Mesenchymal stem cell (in vitro differentiated cells and primary cell): Measurements from ENCODE around the gene AGER.
"Not testable (repeated sequence)": the region's sequence is repeated elsewhere in the genome, so short reads cannot be mapped to it uniquely, and the experiment has no call there.

Experiments
- DNase-seq: peaks from one replicate; pipeline ENCODE4 v3.0.0-alpha.2; 2013
- H2AFZ ChIP-seq: one replicate; pipeline ENCODE4 v1.6.1; 2013; ENCODE audit warnings: low read depth, mild to moderate bottlenecking, control low read depth, inconsistent platforms, low read length, moderate library complexity
- H2AK5ac ChIP-seq: 2 replicates; pipeline ENCODE4 v1.6.1; 2013; ENCODE audit warnings: low read length, moderate library complexity, mild to moderate bottlenecking, inconsistent platforms; ENCODE audit not compliant: severe bottlenecking
- H2BK120ac ChIP-seq: one replicate; pipeline ENCODE4 v1.6.1; 2013; ENCODE audit warnings: low read depth, mild to moderate bottlenecking, inconsistent platforms, low read length, moderate library complexity
- H2BK12ac ChIP-seq, 2 experiments: one replicate each; pipeline ENCODE4 v1.6.1; 2013; ENCODE audit warnings: inconsistent platforms in 2 of 2, low read length in 2 of 2, mild to moderate bottlenecking in 2 of 2, moderate library complexity in 2 of 2, control low read depth in 1 of 2
- H2BK15ac ChIP-seq: one replicate; pipeline ENCODE4 v1.6.1; 2013; ENCODE audit warnings: mild to moderate bottlenecking, low read depth, inconsistent platforms; ENCODE audit not compliant: poor library complexity, severe bottlenecking
- H2BK5ac ChIP-seq: 2 replicates; pipeline ENCODE4 v1.6.1; 2013; ENCODE audit warnings: low read depth, mild to moderate bottlenecking, low read length, control low read depth, inconsistent platforms; ENCODE audit not compliant: poor library complexity, severe bottlenecking
- H3K14ac ChIP-seq, 2 experiments: one replicate each; pipeline ENCODE4 v1.6.1; 2013; ENCODE audit warnings: inconsistent platforms in 2 of 2, low read length in 2 of 2, control low read depth in 1 of 2, mild to moderate bottlenecking in 1 of 2, moderate library complexity in 1 of 2
- H3K18ac ChIP-seq, 2 experiments: one replicate each; pipeline ENCODE4 v1.6.1; 2013; ENCODE audit warnings: inconsistent platforms in 2 of 2, low read length in 2 of 2, control low read depth in 1 of 2, low read depth in 1 of 2, mild to moderate bottlenecking in 1 of 2
- H3K23ac ChIP-seq, 2 experiments: one replicate each; pipeline ENCODE4 v1.6.1; 2013; ENCODE audit warnings: inconsistent platforms in 2 of 2, low read length in 2 of 2, mild to moderate bottlenecking in 2 of 2, moderate library complexity in 2 of 2, control low read depth in 1 of 2
- H3K27ac ChIP-seq: 2 replicates; pipeline ENCODE4 v1.5.1; 2013; ENCODE audit warnings: mild to moderate bottlenecking, moderate library complexity, low read length, control low read depth, inconsistent platforms; ENCODE audit not compliant: poor library complexity, severe bottlenecking
- H3K27me3 ChIP-seq, 2 experiments: 2 replicates each; pipeline versions ENCODE4 v1.6.1 to v1.7.0; 2013; ENCODE audit warnings: low read length in 2 of 2, mild to moderate bottlenecking in 2 of 2, moderate library complexity in 2 of 2, control low read depth in 1 of 2, inconsistent platforms in 1 of 2; ENCODE audit not compliant: control insufficient read depth in 1 of 2, insufficient read depth in 1 of 2
- H3K36me3 ChIP-seq, 2 experiments: 2 replicates each; pipeline versions ENCODE4 v1.6.1 to v1.7.0; 2013; ENCODE audit warnings: low read length in 2 of 2, control low read depth in 1 of 2, inconsistent platforms in 1 of 2, low read depth in 1 of 2, mild to moderate bottlenecking in 1 of 2; ENCODE audit not compliant: insufficient read depth in 2 of 2, control insufficient read depth in 1 of 2
- H3K4ac ChIP-seq, 2 experiments: one replicate each; pipeline ENCODE4 v1.6.1; 2013; ENCODE audit warnings: inconsistent platforms in 2 of 2, low read length in 2 of 2, mild to moderate bottlenecking in 2 of 2, moderate library complexity in 2 of 2, control low read depth in 1 of 2, low read depth in 1 of 2
- H3K4me1 ChIP-seq: 2 replicates; pipeline ENCODE4 v1.6.1; 2013; ENCODE audit warnings: low read depth, low read length, control low read depth; ENCODE audit not compliant: control insufficient read depth, insufficient read depth
- H3K4me2 ChIP-seq: 2 replicates; pipeline ENCODE4 v1.6.1; 2013; ENCODE audit warnings: low read length, mild to moderate bottlenecking, inconsistent platforms; ENCODE audit not compliant: poor library complexity, severe bottlenecking
- H3K4me3 ChIP-seq, 2 experiments: 2 replicates each; pipeline versions ENCODE4 v1.5.1 to v1.7.0; 2013; ENCODE audit warnings: low read length in 2 of 2, mild to moderate bottlenecking in 2 of 2, control low read depth in 1 of 2, low read depth in 1 of 2; ENCODE audit not compliant: insufficient read depth in 1 of 2
- H3K79me1 ChIP-seq: replicated peaks from 2 replicates; pipeline ENCODE4 v1.6.1; 2013; ENCODE audit warnings: mild to moderate bottlenecking, control low read depth, low read length, inconsistent platforms; ENCODE audit not compliant: poor library complexity, severe bottlenecking
- H3K9ac ChIP-seq: 2 replicates; pipeline ENCODE4 v1.7.0; 2013; ENCODE audit warnings: mild to moderate bottlenecking, low read length, moderate library complexity
- H3K9me3 ChIP-seq: 2 replicates; pipeline ENCODE4 v1.7.0; 2013; ENCODE audit warnings: mild to moderate bottlenecking, low read length; ENCODE audit not compliant: control insufficient read depth
- H4K8ac ChIP-seq: one replicate; pipeline ENCODE4 v1.6.1; 2013; ENCODE audit warnings: inconsistent platforms, mild to moderate bottlenecking, low read length, moderate library complexity
- H4K91ac ChIP-seq: one replicate; pipeline ENCODE4 v1.6.1; 2013; ENCODE audit warnings: mild to moderate bottlenecking, low read length, inconsistent platforms
- WGBS: methylation state at CpG from one replicate; pipeline ENCODE4 v1.1.7; 2013; ENCODE audit warnings: mixed read lengths; 5-methylcytosine and 5-hydroxymethylcytosine counted together

The AGER gene

DNA sequence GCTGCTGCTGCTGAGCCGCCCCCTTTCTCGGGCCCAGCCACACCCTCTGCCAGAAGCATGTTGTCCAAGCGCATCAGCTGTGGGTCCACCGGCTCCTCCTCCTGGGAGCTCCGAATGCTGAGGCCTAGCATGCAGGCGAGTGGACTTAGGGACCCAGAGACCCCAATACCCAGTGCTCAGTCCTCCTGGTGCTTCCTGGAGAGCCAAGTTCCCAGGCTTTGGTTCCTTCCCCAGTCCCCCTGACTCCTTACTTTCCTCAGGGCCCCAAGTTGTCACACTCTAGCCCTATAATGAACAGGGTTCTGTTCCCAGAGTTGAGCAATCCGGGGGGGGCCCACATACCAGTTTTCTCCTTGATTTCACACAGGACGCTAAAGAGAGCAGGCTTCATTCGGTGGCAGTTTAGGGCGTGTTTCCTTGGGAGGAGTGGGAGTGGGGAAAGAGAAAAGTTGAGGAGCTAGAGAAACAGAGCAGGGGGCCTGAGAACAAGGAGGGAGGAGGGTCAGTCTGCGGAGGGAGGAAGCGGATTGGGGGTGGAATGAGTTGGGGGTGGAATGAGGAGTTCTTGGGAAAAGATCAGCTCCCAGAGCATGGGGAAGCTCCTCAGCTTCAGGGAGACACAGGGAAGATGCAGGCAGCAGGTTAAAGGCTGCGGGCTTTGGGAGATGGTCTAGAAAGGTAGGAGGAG lies 4.5 kb upstream of the AGER start:
- peak overlapping the region; percentile 16 to 81 for H3K18ac ChIP-seq
- no peak overlapping the region for H2BK15ac ChIP-seq
- H3K9ac ChIP-seq = peak overlapping the region; percentile 94
- H3K9me3 ChIP-seq = no peaks in the 10 kb centered on the region
- H2BK5ac ChIP-seq = no peak overlapping the region
- H3K4ac ChIP-seq = peak overlapping the region; percentile 20 to 87
- H3K79me1 ChIP-seq = peaks cover 20% of the 10 kb centered on the region
- H3K36me3 ChIP-seq = peaks cover 33 to 36% of the 10 kb centered on the region in 2 experiments
- H2AK5ac ChIP-seq = no peak overlapping the region
- 34% methylated on average over 13 of the region's 13 CpGs for WGBS
- no peaks in the 10 kb centered on the region for H3K27me3 ChIP-seq
- H2AFZ ChIP-seq = no peak overlapping the region
- peak overlapping the region; percentile 81 for H3K4me2 ChIP-seq
- no peak overlapping the region for H4K91ac ChIP-seq
- peak overlapping the region in 1 of 2 experiments; percentile 46 for H3K23ac ChIP-seq
- H3K27ac ChIP-seq = peak overlapping the region; percentile 55
- no peak overlapping the region for H2BK12ac ChIP-seq
- peaks cover 42% of the 10 kb centered on the region for H3K4me1 ChIP-seq
- no peak overlapping the region for H3K14ac ChIP-seq
- H4K8ac ChIP-seq = no peak overlapping the region
- H2BK120ac ChIP-seq = peak overlapping the region; percentile 61
- H3K4me3 ChIP-seq = peak overlapping the region; percentile 66 to 94
- peak; percentile 48 for DNase-seq

DNA sequence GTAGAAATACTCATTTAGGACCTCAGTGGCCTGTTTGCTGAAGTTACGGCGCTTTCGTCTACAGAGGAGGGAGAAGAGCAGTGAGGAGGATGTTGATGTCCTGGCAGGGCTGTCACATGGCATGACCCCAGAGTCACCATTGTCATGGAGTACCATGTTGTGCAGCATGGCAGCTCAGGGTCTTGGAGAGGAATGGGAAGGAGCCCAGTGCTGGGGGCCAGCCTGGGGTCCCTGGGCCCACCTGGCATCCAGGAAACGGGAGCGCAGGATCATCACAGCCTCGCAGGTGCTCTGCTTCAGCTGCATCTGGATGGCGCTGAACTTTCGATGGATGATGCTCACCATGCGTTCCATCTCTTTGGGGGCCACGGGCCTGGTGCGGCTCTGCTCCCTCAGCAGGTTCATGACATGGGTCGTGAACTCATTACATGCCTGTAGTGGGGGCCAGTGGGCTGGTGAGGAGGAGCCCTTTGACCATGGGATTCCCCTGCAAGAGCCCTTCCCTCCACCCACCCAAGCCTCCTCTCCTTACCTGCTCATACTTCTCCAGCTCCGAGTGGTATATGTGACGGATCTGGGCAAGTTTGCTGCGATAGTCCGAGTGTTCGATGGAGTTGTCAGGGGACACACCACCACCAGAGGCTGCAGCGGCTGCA lies 3.8 kb upstream of the AGER start:
- H2BK120ac ChIP-seq, H3K14ac ChIP-seq, H3K9me3 ChIP-seq, H2BK12ac ChIP-seq, H2BK5ac ChIP-seq, H2AFZ ChIP-seq, H3K4me2 ChIP-seq, H4K91ac ChIP-seq, DNase-seq, H3K27ac ChIP-seq, H3K18ac ChIP-seq, H2BK15ac ChIP-seq, H4K8ac ChIP-seq, H3K4ac ChIP-seq, H2AK5ac ChIP-seq, H3K27me3 ChIP-seq: not testable (repeated sequence)
- peak overlapping the region; percentile 94 for H3K9ac ChIP-seq
- H3K4me3 ChIP-seq = peak overlapping the region in 1 of 2 experiments; percentile 94
- peaks cover 23% of the 10 kb centered on the region for H3K79me1 ChIP-seq
- H3K4me1 ChIP-seq = peaks cover 42% of the 10 kb centered on the region
- H3K36me3 ChIP-seq = peaks cover 40 to 42% of the 10 kb centered on the region in 2 experiments
- 84% methylated on average over 13 of the region's 18 CpGs for WGBS
- peak overlapping the region in 1 of 2 experiments; percentile 23 for H3K23ac ChIP-seq

DNA sequence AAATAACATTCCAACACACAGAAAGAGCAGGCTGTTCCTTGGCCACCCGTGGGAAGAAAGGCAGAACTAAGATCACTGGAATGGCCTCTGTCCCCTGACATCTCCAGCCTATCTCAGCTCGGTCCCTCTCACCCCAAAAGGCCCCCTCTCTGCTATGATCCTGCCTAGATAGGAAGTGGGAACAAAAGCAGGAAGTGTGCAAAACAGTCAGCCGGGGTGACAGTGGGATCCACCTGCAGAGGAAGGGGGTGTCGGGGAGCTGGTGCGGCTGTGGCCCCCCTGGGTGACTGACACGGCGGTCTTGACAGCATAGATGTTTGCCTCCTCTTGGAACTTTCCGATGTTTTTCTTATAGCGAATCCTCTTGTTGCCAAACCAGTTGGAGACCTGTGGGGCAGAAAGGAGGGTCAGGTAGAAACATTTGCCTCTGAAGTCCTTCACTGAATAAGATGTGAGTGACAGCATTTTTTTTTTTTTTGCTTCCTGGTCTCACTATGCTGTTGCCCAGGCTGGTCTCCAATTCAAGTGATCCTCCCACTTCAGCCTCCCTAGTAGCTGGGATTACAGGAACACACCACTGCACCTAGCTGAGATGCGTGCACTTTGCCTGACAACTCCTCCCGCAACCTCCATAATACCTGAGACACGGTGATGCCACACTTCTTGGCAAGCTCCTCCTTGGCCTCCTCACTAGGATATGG lies 3.1 kb upstream of the AGER start:
- H3K27me3 ChIP-seq = no peaks in the 10 kb centered on the region
- no peak overlapping the region for H2AK5ac ChIP-seq
- WGBS = 92% methylated on average over 11 of the region's 12 CpGs

More for the DNA sequence above, 3.1 kb upstream of the AGER start:
- H3K4ac ChIP-seq = no peak overlapping the region
- no peak overlapping the region for H2BK5ac ChIP-seq
- H3K4me1 ChIP-seq = peaks cover 35% of the 10 kb centered on the region
- no peak overlapping the region for H2BK120ac ChIP-seq
- peak overlapping the region; percentile 4 for H4K91ac ChIP-seq
- no peak overlapping the region for H3K4me2 ChIP-seq
- no peak overlapping the region for H3K27ac ChIP-seq
- H3K9ac ChIP-seq = peak overlapping the region; percentile 39
- H4K8ac ChIP-seq = no peak overlapping the region
- no peak overlapping the region for H2BK12ac ChIP-seq
- no peak for DNase-seq
- H2BK15ac ChIP-seq = no peak overlapping the region
- H3K23ac ChIP-seq = no peak overlapping the region
- H3K36me3 ChIP-seq = peaks cover 47 to 49% of the 10 kb centered on the region in 2 experiments
- no peak overlapping the region for H3K14ac ChIP-seq
- peaks cover 26% of the 10 kb centered on the region for H3K79me1 ChIP-seq
- no peak overlapping the region for H3K18ac ChIP-seq
- H2AFZ ChIP-seq = no peak overlapping the region
- H3K9me3 ChIP-seq = no peaks in the 10 kb centered on the region
- H3K4me3 ChIP-seq = no peak overlapping the region
